ENCODE measurements around the gene WDFY3. TPM values are rescaled to one million over a fixed set of nuclear protein-coding genes. Genes with fewer than 3 reads are reported as not detected.
A peak's percentile ranks its signal among the peaks of the same experiment; 100 is the strongest.

The WDFY3 gene
- total and polyA plus RNA-seq, 2 experiments from 2014 or later, result 3.1 to 45.6 TPM

DNA sequence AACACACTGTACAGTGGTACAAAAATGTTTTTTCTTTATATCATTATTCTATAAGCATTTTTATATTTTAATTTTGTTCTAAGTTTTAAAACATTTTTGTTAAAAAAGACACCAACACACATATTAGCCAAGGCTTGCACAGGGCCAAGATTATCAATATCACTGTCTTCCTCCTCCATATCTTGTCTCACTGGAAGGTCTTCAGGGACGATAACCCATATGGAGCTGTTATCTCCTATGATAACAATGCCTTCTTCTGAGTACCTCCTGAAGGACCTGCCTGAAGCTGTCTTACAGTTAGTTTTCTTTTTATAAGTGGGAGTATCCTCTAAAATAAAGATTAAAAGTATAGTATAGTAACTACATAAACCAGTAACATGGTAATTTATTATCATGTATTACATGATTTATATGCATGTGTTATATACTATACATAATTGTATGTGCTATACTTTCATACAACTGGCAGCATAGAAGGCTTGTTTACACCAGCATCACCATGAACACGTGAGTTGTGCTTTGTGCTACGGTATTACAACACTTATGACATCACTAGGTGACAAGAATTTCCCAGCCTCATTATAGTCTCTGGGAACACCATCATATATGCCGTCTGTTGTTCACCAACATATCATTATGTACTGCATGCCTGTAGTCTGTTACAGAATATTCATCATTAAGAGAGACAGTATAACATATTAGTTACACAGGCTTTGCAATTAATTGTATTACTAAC lies 90.7 kb downstream of the WDFY3 start:
- Histone ChIP-seq H3K36me3 (ENCODE audit: low read depth) (no peaks in the 10 kb centered on the region), H3K4me2 (ENCODE audit: unreplicated experiment) (no peak overlapping the region), H3K9ac (no peak overlapping the region), H4K20me1 (ENCODE audit: insufficient read depth) (no peaks in the 10 kb centered on the region), H3K4me3 (no peak overlapping the region), H3K4me1 (ENCODE audit: insufficient read depth) (peaks cover 42% of the 10 kb centered on the region), H3K9me3 (ENCODE audit: low read depth) (no peaks in the 10 kb centered on the region), H3K79me2 (ENCODE audit: insufficient read depth) (peaks cover 46% of the 10 kb centered on the region), H3F3A (ENCODE audit: insufficient read depth) (peaks cover 31% of the 10 kb centered on the region), H3K9me2 (ENCODE audit: insufficient read depth) (no peaks in the 10 kb centered on the region), H2AFZ (no peak overlapping the region), H3K27me3 (replicated peaks; ENCODE audit: insufficient read depth) (no peaks in the 10 kb centered on the region), H3K27ac (no peak overlapping the region)
- no peak for TF ChIP-seq EZH2phosphoT487 (IDR thresholded peaks at IDR 0.05; ENCODE audit: insufficient read depth, low read depth)
- TF ChIP-seq EZH2 (IDR thresholded peaks at IDR 0.05; ENCODE audit: insufficient read depth, poor library complexity, severe bottlenecking), result no peak
- in situ Hi-C loops (cut with MboI), result no loop called here
- 94 to 98% methylated on average over 4 of the region's 4 CpGs for WGBS, 2 experiments (ENCODE audit: low coverage in 1 of 2, low lambda C conversion rate in 2 of 2, missing lambda C conversion rate in 2 of 2)
- DNase-seq, result no peak

DNA sequence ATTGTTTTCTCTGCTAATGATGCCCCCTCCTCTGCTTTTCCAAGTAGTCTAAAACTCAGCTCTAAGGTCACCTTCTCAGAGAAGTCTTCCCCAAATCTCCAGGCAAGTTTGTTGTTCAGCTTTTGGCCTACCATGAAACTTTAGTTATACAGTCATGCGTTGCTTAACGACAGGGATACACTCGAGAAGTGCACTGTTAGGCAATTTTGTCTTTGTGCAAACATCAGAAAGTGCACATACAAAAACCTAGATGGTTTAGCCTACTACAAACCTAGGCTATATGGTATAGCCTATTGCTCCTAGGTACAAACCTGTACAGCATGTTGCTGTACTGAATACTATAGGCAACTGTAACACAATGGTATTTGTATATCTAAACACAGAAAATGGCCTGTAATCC lies 91.9 kb downstream of the WDFY3 start:
- Histone ChIP-seq H3K9me2 (ENCODE audit: insufficient read depth) (no peaks in the 10 kb centered on the region), H3K27ac (no peak overlapping the region), H3K9me3 (ENCODE audit: low read depth) (no peaks in the 10 kb centered on the region), H3K4me1 (ENCODE audit: insufficient read depth) (peaks cover 45% of the 10 kb centered on the region), H3K79me2 (ENCODE audit: insufficient read depth) (peaks cover 58% of the 10 kb centered on the region), H3F3A (ENCODE audit: insufficient read depth) (peaks cover 24% of the 10 kb centered on the region), H3K4me2 (ENCODE audit: unreplicated experiment) (no peak overlapping the region), H3K27me3 (replicated peaks; ENCODE audit: insufficient read depth) (no peaks in the 10 kb centered on the region), H3K4me3 (no peak overlapping the region), H3K9ac (no peak overlapping the region), H2AFZ (no peak overlapping the region), H4K20me1 (ENCODE audit: insufficient read depth) (no peaks in the 10 kb centered on the region), H3K36me3 (ENCODE audit: low read depth) (no peaks in the 10 kb centered on the region)
- whole genome bisulfite sequencing, 2 experiments (ENCODE audit: low coverage in 1 of 2, low lambda C conversion rate in 2 of 2, missing lambda C conversion rate in 2 of 2), result 93 to 100% methylated on average over 3 of the region's 3 CpGs
- DNase-seq, result no peak
- TF ChIP-seq EZH2 (IDR thresholded peaks at IDR 0.05; ENCODE audit: insufficient read depth, poor library complexity, severe bottlenecking) (no peak), EZH2phosphoT487 (IDR thresholded peaks at IDR 0.05; ENCODE audit: insufficient read depth, low read depth) (no peak)
- in situ Hi-C loops (cut with MboI), result no loop called here

DNA sequence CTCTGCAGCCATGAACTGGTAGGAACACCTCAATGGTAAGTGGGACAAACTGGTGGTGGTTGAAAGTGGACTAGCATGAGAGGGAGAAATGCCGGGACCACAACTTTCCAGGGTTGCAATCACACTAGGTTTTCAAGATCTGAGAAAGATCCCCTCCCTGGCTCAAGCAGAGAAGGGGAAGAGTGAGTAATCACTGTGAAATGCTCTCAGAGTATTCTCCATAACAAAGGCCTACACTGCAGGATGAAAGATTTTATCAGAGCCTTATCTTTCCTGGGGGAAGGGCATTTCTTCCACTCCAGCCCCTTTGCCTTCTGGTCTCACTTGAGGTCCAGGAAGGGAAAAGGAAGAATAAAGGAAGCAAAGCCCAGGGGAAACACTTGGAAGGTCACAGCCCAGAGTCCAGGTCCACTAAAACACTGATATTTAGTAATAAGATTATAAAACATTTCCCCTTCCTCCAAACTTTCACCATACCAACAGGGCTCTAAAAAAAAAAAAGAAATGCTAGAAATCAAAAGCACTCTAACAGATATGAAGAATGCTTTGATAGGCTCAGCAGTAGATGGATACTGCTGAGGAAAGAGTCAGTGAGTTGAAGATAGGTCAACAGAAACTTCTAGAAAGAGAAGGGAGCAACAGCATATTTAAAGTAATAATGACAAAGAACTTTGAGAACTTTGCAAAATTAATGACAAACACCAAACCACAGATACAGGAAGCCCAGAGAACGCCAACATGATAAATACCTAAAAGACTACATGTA lies 95.9 kb downstream of the WDFY3 start:
- Histone ChIP-seq H3K4me3 (no peak overlapping the region), H4K20me1 (ENCODE audit: insufficient read depth) (no peaks in the 10 kb centered on the region), H3K27me3 (replicated peaks; ENCODE audit: insufficient read depth) (no peaks in the 10 kb centered on the region), H3K4me1 (ENCODE audit: insufficient read depth) (peaks cover 16% of the 10 kb centered on the region), H3K79me2 (ENCODE audit: insufficient read depth) (peaks cover 85% of the 10 kb centered on the region), H3K27ac (no peak overlapping the region), H3K9ac (no peak overlapping the region), H2AFZ (no peak overlapping the region), H3F3A (ENCODE audit: insufficient read depth) (no peaks in the 10 kb centered on the region), H3K36me3 (ENCODE audit: low read depth) (no peaks in the 10 kb centered on the region), H3K9me3 (ENCODE audit: low read depth) (no peaks in the 10 kb centered on the region), H3K4me2 (ENCODE audit: unreplicated experiment) (peak overlapping the region; percentile 27), H3K9me2 (ENCODE audit: insufficient read depth) (no peaks in the 10 kb centered on the region)
- in situ Hi-C loops (cut with MboI), result no loop called here
- TF ChIP-seq EZH2 (IDR thresholded peaks at IDR 0.05; ENCODE audit: insufficient read depth, poor library complexity, severe bottlenecking) (no peak), EZH2phosphoT487 (IDR thresholded peaks at IDR 0.05; ENCODE audit: insufficient read depth, low read depth) (no peak)
- peak; percentile 51 for DNase-seq
- WGBS, 2 experiments (ENCODE audit: low coverage in 1 of 2, low lambda C conversion rate in 2 of 2, missing lambda C conversion rate in 2 of 2), result 79 to 80% methylated on average over 2 of the region's 2 CpGs

DNA sequence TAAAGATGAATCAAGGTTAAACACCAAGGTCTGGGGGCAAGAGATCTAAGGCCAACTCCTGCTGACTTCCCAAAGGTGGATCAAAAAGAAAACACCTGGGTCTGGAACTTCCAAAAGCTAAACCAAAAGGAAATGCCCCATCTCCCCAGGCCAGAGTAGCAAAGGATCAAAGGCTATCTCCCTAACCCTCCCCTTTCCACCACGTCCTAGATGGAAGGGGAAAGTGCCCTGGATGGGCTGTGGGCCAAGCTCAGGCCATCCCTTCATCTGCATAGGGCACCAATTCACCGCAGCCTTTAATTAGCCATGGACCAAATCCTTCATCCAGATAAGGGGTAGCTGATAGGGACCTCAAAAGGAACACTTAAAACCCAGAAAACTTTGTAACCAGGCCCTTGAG lies 100.2 kb downstream of the WDFY3 start:
- Histone ChIP-seq H3K27ac (no peak overlapping the region), H3K79me2 (ENCODE audit: insufficient read depth) (peaks cover 87% of the 10 kb centered on the region), H3K9me2 (ENCODE audit: insufficient read depth) (no peaks in the 10 kb centered on the region), H3K27me3 (replicated peaks; ENCODE audit: insufficient read depth) (no peaks in the 10 kb centered on the region), H3K9me3 (ENCODE audit: low read depth) (no peaks in the 10 kb centered on the region), H3F3A (ENCODE audit: insufficient read depth) (no peaks in the 10 kb centered on the region), H3K4me1 (ENCODE audit: insufficient read depth) (peaks cover 15% of the 10 kb centered on the region), H3K4me2 (ENCODE audit: unreplicated experiment) (no peak overlapping the region), H3K9ac (no peak overlapping the region), H3K4me3 (no peak overlapping the region), H3K36me3 (ENCODE audit: low read depth) (no peaks in the 10 kb centered on the region), H4K20me1 (ENCODE audit: insufficient read depth) (no peaks in the 10 kb centered on the region), H2AFZ (no peak overlapping the region)
- no peak for DNase-seq
- 80 to 85% methylated on average over 2 of the region's 2 CpGs for WGBS, 2 experiments (ENCODE audit: low coverage in 1 of 2, low lambda C conversion rate in 2 of 2, missing lambda C conversion rate in 2 of 2)
- no peak for TF ChIP-seq EZH2phosphoT487 (IDR thresholded peaks at IDR 0.05; ENCODE audit: insufficient read depth, low read depth)
- no peak for TF ChIP-seq EZH2 (IDR thresholded peaks at IDR 0.05; ENCODE audit: insufficient read depth, poor library complexity, severe bottlenecking)
- in situ Hi-C loops (cut with MboI), result no loop called here

Data from GM23248 (cell line).